CD4-positive, alpha-beta T cell treated with Interferon alpha-2 for 1 hour (primary cell): ENCODE results near the gene FHIP1A.

Experiments used
- DNase-seq, 2 donors: peaks; one replicate each; pipeline ENCODE4 v3.0.0-alpha.2; 2020 to 2022

Gene FHIP1A

DNA sequence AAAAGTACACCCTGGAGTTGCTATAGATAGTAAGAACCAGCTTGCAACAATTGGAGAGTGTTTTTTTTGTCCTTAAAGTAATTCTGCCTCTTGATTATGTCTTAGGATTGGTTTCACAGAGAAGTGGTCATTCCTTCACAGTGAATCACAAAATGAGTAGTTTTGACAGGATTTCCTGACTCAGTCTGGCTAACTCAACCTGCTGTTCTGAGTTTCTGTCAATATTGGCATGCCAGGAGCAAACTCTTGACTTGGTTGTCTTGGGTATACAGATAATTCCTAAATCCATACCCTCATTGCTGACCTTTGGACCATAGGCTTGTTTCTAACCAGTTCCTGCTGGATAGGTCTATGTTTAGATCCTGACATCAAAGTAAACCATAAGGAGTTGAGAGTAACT lies 9.4 kb downstream of the FHIP1A start:
- DNase-seq = no peak

DNA sequence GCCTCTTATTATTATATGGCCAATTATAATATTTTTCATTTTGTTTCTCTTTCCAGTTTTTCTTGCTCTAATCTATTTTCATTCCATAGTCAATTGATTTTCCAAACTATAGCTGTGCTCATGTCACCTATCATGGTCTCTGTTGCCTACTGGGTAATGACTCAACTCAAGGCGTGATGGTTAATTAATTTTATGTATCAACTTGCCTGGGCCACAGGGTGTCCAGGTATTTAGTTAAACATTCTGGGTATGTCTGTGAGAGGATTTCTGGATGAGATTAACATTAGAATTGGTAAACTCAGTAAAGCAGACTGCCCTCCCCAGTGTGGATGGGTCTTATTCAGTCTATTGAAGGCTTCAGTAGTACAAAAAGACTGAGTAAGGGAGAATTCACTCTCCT lies 9.9 kb downstream of the FHIP1A start:
- no peak for DNase-seq

DNA sequence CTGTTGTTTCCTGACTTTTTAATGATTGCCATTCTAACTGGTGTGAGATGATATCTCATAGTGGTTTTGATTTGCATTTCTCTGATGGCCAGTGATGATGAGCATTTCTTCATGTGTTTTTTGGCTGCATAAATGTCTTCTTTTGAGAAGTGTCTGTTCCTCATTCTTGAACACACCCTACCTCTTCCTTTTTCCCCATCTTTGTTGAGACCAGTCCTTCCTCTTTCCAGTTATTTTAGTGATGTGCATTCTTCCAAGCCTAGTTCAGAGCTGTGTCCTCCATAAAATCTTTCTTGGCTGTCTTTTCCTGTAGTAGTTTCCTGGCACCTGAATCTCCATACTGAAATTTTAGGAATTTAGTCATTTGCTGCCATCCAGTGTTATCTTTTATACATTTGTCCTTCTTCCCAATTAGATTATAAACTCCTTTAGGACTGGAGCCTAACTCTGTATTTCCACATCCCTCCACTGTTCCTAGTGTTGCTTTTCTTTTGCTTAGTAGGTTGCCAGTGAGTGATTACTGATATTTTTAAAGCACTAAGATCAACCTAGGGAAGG lies 11.4 kb downstream of the FHIP1A start:
- DNase-seq = no peak

DNA sequence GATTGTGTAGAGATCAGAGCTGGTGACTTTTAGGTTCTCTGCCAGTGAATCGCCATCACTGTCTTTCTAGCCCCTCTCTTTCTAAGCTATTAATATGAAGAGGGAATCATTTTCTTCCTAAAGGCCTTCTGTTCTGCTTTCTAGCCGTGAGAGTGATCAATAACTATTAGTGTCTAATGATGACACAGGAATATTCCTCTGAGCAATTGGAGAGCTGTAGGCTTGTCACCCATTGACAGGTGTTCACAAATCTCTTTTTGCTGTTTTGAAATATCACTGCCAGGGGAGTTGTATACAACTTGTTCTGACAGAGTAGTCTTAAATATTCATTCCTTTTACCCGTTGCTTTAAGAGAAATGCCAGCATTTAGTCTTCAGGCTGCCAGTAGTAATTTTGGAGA lies 13.9 kb downstream of the FHIP1A start:
- DNase-seq = no peak

DNA sequence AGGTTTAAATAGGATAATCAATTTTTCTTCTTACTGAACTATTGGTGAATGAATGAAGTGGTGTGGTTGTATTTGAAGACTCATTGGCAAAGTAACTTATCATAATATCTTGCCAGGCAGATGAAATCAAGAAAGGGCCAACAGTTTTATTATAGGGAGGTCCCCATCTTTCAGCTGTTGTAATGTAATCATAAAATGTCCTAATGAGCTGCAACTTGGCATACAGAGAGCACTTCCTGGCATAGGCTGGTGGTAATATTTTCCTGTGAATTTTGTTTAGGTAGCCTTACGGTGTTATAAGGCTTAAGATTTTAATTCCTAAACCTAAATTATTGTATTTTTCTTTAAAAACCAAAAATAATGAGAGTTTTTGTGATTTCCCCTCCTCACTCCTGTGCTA lies 17.5 kb downstream of the FHIP1A start:
- DNase-seq = no peak

DNA sequence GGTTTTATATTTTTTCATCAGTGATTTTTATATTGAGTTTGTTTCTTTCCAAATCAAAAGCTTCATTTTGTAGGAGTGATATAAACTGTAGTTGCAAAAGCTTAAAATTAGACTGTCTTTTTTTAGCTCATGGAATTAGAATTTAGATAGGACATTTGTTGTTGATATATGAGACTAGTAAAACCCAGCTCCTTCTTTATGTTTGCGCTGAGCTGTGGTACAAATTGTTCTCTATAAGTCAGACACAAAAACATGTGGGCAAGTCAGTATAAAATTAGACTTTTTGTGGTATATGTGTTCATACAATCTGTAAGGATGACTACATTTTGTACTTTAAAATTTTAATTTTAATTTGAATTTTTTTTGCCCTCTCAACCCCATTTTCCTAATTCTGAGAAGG lies 18.3 kb downstream of the FHIP1A start:
- DNase-seq = no peak

DNA sequence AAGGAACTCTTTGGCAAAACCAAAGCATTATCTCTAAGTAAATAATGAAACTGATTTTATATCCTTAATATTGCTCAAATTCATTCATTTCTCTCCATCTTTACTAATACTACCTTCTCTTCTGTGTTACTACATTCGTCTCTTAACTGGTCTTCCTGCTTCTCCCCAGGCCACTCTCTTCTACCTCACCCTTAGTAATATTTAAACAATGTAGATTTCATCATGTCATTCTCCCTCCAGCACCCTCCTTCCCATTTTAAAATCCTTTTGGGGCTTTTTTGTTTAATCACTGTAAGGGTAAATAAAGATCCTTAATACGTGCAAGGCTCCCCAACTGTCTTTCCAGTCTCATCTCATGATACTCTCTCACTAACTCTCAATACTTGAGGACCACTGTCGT lies 19.4 kb downstream of the FHIP1A start:
- no peak for DNase-seq

DNA sequence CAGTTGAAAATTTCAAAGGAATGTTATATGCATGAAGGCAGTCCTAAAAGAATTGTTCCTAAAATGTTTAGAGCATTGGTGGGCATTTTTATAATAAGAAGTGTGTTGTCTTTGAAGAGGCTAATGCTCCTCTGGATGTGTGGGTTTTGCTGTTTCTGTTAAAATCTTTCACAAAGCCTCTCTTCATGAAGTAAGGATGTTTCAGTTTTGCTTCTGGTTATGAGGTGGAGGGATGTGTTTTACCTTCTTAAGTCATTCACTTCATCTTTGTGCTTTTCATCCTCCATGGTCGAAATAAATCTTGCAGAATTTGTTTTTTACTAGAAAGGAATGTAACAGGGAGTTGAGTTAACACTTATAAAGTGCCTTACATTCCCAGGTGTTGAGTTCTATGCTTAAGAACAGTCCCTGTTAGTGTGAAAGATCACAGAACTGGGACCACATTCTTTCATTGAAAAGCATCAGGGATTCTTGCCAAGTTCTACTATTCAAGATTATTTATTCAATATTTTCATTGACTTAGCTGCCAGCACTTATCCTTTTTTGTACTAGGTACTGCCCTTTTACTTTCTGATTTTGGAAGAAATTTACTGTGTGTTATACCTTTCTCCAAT lies 21.1 kb downstream of the FHIP1A start:
- no peak for DNase-seq

DNA sequence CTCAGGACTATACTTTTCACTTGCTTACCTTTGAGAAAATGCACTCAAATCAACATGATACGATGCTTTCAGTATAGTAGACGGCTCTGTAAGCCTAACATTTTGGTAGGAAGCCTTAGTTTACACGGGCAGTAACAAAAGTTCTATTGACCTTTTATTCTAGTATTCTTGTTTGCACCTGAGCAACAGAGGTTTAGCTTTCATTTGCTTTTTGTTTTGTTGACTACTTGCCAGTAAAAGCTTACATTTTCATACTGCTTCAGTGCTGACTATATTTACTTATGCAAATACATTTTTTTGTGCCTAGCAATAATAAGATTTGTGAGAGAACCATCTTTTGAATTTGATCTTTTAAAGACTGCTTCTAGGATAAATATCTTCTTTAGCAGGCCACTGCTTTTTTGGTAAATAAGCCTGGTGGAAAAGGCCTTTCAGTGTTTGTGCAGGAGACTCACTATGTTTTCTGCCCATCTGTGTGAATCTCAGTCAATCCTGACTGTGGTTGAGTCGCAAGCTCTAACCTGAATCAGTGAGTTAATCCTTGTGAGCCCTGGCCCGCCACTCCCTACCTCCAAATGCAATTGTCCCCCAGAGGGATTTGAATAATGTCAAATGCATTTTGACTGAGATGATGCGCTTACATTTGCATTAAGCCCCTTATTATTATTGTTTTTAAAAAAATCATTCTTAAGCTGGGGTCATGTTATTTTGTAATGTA lies 21.9 kb downstream of the FHIP1A start:
- no peak for DNase-seq

DNA sequence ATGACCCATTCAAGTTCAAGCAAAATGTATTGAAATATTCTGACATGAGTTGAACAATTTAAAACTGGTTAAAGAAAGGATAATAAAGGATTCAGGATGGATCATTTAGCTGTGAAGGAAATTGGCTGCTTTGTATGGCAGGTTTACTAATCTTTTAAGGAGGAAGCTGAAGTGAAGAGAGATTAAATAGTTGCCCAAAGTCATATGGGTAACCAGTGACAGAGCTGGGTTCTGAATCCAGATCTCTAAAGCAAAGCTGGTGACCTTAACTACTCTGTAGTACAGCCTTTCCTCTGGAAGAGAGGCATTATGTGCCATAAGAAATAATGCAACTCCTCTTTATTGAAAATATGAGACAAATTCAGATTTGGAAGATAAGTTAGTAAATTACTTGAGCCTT lies 22.8 kb downstream of the FHIP1A start:
- DNase-seq = no peak

DNA sequence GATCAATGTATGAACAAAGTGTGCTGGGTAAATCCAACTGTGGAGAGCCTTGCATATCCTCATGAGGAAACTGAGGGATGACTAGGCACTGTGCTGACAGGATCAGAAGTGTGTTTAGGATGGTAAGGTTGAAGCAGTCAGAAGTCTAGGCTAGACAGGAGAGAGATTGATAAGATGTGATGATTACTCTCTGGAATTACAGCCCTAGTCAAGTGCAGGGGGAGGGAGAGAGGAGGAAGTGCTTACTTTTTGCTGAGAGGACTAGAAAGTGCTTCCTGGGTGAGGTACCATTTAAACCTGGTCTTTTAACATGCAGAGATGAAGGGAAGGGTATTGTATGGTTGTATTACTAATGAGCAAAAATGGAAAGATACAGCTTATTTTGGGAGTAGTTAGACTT lies 23.7 kb downstream of the FHIP1A start:
- no peak for DNase-seq

DNA sequence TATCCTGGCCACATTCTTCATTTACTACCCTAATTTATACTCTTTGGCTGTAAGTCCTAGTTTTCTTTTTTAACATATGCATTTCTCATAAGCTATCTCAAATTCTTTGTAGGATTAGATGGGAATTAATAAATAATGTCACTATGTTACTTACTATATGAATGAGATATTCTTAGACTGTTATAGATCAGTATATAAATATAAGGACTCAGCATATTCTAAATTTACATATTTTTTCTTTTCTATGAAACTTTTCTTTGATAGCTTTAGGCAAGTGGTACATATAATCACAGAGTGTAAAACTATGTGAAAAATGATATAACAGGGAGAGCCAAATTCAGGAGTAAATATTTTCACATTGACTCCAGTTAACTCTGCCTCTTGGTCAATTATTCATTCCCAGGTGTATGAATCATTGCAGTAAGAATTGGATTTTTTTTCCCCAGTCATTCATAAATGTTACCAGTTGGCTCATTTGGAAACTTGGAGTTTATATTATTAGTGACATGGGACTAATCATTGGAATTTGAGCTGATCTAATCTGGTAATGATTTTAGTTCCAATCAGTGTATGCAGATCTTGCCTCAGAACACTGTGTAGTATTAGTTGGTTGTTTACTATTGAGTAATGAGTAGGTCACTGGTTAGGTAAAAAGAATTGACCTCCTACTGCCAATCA lies 25.3 kb downstream of the FHIP1A start:
- no peak for DNase-seq

DNA sequence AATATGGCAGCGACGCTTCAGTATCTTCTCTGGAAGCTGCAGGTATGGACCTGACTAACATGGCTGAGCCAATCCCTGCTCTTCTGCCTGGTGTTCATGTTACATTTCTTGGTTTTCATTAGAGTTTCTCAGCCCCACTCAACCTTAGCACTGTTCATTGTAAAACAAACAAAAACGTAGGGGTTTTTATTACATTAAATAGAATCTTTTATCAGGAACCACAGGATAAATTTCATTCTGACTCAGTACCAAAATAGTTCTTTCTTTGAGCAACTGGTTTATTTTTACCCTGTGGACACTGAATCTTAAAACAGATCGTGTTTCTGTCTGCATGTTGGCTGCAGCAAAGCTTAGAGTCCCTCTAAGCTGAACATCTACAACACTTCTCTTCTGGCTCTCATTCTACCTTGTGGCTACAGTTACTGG lies 27.1 kb downstream of the FHIP1A start:
- DNase-seq = no peak

DNA sequence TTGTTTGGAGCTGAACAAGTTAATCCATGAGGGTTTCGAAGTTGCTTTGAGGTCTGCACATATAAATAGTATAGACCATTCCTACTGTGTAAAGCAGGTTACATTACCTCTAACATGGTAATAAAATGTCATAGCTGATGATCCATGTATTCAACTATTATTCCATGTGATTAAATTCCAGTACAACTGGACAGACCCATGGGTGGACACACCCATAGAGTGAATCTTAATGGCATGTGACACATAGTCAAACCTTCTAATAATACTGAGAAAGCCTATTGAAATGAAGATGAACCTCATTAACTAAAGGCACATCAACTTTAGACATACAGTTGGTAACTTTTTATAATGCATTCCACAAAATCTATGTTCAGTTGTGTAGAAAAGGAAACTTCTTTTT lies 28.5 kb downstream of the FHIP1A start:
- DNase-seq = no peak

DNA sequence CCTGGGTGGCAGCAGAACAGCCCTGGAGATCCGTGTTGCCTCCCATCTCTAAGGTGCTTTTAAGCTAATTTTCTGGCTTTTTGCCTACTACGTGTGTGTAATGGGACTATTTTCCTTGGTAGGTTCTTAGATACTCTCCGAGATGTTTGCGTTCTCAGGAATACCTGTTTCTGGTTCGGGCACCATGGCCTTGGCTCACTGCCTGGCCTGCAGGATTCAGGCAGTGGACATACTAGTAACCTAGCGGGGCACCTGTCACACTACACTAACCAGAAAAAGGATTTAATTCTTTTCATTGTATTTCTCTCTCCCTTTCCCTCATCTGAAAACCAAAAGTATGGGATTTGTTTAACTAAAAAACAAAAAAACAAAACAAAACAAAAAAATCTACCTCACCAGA lies 29.2 kb downstream of the FHIP1A start:
- no peak for DNase-seq

DNA sequence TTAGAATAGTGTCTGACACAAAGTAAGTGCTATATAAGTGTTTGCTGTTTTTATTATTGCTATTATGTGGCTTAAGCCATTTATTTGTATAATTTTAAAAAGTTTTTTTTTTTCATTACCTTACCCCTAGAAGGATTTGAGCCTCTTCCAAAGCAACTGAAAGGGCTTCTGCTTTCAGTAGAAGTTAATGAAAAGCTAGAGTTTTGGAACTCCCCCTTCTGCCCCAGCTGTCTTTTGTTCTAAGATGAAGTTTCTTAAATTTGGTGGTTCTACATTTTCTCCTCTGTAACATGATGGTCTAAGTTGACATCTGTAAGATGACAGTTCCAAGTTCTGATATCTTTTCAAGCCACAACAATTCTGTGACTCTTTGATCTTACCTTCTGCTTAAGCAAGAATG lies 30.3 kb downstream of the FHIP1A start:
- no peak for DNase-seq

DNA sequence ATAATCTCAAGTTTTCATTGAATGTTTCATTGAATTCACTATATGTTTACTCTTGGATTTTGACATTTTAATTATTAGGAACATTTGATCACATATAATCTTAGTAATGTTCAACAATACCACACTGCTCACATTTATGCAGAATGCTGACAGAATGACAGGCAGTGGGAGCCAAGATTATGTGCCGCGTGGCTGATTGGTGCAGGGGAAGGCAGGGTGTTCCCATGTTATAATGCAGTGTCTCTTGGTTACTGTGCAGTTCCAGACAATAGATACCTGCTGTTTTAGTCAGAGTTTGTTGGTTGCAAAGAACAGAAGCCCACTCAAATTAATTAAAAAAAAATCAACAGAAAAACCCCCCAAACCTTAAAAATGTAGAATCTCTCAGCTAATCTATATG lies 33.0 kb downstream of the FHIP1A start:
- no peak for DNase-seq

DNA sequence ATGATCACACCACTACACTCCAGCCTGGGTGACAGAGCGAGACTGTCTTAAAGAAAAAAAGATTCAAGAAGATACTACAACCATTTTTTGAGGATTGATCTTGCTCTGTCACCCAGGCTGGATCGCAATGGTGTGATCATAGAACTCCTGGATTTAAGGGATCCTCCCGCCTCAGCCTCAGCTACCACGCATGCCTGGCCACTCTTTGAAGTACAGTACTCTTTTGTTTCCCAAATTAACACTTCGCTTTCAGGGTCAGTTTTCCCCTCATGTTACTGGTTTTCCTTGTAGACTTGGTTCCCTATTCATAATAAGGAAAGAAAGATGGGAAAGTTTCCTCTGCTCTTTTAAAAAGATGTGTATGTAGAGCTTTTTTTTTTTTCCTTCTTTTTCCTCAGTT lies 34.3 kb downstream of the FHIP1A start:
- no peak for DNase-seq

DNA sequence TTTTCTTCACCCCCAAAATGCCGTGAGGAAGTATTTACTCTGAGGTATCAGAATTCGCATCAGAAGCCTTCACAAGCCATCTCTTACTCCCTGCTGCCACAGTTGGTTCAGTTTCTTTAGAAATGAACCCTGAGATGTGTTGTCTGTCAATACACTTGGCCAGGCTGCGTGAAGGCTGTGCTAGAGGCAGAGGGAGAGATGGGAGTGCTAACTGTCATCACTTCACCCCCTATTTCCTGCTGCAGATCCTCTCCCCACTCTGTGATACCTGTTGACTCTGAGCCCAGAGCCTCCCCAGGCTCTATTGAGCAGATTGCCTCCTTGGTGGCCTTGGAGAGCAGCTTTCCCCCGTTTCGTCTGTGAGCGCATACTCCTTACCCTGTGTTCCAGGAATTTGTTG lies 34.8 kb downstream of the FHIP1A start:
- no peak for DNase-seq

DNA sequence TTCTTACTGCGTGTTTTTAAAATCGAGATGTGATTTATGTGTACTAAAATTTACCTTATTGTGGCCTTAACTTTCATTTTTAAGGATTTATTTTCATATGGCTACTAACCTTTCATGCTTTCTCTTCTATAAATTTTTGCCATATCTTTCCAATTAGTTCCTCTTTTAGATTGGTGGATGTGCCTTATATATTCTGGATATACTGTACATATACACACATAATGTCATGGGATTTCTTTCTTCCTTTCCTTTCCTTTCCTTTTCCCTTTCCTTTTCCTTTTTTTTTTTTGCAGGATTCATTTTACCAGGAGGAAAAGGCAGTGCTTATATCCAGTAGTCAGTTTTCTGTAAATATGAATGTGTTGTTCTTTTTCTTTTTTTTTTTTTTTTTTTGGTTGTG lies 37.2 kb downstream of the FHIP1A start:
- DNase-seq = no peak

DNA sequence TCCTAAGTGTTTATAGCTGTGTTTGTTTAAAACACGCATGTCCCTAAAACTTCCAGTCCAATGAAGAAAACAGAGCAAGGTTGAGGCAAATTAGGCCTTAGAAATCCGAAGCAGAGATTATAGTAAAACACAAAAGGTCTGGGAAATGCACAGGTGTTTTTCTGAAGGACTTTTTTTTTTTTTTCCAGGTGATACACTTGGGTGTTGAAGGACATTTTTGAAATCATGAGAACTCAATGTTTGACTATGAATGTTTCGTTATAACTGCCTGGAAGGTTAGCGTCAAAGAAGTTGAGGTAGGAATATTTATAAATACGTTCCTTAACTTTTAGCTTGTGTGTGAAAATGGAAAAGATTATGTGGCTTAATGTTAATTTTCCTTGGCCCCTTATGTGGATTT lies 45.5 kb downstream of the FHIP1A start:
- DNase-seq = no peak

DNA sequence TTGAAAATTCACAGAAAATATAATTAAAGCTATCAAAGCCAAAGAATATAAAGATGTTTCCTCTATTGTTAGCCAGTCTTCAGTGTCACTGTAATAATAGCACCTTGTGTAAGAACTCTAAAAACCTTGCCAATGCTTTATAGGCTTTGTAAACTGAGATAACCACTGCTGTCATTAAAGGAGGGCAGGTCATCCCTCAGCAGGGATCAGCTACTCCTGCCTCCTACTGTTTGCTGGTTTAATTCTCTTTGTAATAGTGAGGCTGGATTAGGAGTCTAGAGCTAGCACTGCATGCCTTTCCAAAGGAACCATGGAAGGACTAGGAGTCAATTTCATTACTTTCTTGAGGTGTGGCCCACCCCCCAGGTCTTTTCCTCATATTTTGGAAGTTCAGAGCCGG lies 46.2 kb downstream of the FHIP1A start:
- DNase-seq = no peak

DNA sequence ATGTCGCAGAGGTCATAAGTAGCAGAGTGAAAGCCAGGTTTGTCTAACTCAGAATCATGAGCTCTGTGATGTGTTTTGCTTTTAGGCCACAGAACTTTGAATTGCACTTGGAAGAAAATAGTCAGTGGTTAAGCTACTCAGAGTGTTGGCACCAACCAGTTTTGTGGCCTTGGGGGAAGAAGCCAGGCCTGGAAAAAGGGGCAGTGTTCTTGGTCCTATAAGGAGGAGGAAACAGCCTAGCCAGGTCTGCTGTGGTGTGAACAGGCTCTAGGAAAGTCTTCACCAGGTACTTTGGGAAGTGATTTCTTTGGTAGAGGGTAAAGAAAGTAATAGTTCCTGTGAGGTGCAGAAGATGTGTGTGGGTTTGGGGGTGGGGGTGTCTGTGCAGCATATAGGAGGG lies 49.2 kb downstream of the FHIP1A start:
- no peak for DNase-seq
